ENCODE data around the gene FBXL16.

Gene FBXL16

DNA sequence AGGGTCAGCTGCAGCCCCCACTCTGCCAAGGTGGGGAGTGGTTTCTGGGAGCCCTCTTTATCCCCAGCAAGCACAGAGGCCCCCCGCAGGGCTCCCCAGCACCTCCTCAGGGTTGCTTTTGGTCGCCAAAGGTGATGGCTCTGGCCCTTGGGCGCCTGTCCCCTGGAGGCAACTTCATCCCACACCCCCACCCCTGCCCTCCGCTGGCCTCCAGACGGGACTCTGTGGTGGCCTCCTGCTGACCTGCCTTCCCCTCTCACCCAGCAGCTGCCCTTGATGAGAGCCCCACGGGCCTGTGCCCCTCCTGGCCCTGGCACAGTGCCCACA is 45.5 kb downstream of the FBXL16 start:
- no peak overlapping the region for H3K4me3 ChIP-seq (ENCODE audit: low read length)
- no peak for TF ChIP-seq ZNF274 (IDR thresholded peaks at IDR 0.05; ENCODE audit: low read depth, low read length)

DNA sequence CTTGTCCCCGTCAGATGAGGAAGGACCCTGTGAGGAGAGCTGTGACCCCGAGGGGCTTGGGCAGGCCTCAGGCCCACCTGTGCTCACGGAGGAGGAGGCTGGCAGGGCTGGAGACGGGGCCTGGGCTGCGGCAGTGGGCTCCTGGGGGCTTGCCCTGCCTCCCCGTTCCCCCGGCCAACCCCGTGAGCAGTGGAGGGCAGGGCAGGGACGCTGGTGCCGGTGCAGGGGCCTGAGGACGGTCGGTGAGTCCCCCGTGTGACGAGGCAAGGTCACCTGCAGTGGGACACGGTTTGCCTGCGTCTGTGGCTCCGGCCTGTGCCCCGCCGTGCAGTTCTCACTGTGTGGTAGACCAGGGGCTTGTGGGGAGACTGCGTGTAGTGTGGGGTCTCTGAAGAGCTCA is 46.0 kb downstream of the FBXL16 start:
- no peak overlapping the region for H3K4me3 ChIP-seq (ENCODE audit: low read length)
- no peak for TF ChIP-seq ZNF274 (IDR thresholded peaks at IDR 0.05; ENCODE audit: low read depth, low read length)

DNA sequence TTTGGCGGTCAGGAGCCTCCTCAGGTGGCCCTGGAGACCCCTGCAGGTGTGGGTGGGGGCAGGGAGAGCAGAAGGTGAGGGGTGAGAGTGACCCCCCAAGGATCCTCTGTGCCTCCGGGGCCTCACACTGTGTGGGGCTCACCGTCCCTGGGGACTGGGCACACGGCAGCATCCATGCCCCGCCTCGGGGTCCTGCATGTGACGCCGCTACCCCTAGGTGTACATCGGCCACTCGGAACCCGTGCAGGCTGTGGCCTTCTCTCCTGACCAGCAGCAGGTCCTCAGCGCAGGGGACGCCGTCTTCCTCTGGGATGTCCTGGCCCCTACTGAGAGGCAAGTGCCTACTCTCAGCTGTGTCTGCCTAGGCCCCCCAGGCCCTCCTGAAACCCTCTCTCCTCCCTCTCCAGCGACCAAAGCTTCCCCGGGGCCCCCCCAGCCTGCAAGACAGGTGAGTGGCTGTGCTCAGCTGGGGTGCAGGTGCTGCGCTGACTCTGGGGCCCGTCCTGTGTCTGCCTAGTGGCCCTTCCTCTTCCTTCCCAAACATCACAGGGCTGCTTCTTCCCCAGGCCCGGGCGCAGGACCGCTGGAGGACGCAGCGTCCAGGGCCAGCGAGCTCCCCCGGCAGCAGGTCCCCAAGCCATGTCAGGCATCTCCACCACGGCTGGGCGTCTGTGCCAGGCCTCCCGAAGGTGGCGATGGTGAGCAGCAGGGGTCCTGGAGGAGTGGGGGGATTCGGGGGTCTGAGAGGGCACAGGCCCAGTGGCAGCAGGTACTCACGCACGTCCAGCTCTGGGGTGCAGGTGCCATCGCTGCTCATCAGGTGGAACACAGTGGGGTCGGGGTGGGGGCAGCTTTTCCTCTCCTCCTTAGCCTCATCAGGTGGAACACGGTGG is 46.7 kb downstream of the FBXL16 start:
- no peak for TF ChIP-seq ZNF274 (IDR thresholded peaks at IDR 0.05; ENCODE audit: low read depth, low read length)

DNA sequence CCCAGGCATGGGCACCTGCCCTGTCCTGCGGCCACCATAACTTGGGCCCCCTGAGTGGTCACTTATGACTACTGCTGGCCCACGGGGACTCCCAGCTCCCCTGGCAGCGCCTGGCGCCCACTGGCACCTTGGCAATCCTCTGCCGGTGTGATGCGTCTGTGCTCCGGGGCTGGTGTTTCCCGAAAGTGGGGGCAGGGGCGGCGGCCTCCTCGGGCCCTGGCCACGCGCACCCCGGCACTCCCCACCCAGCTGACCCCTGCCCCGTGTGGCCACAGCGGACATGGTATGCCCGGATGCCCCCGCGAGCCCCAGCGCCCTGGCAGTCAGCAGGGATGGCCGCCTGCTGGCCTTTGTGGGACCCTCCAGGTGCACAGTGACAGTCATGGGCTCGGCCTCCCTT is 48.1 kb downstream of the FBXL16 start:
- no peak overlapping the region for H3K4me3 ChIP-seq (ENCODE audit: low read length)
- no peak for TF ChIP-seq ZNF274 (IDR thresholded peaks at IDR 0.05; ENCODE audit: low read depth, low read length)

More for the DNA sequence above, 46.7 kb downstream of the FBXL16 start:
- no peak overlapping the region for H3K4me3 ChIP-seq (ENCODE audit: low read length)

DNA sequence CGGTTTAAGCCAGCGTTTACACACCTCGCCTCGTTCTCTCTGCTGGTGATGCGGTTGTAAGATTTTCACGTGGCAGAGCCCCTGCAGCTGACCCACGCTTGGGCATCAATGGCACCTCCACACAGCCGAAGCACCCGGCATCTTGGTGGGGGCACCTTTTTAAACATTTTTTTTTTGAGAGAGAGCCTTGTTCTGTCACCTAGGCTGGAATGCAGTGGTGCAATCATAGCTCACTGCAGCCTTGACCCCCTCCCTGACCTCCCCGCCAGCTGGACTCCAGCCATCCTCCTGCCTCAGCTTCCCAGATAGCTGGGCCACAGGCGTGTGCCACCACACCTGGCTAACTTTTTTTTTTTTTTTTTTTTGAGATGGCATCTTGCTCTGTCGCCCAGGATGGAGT is 51.6 kb downstream of the FBXL16 start:
- TF ChIP-seq ZNF274 (IDR thresholded peaks at IDR 0.05; ENCODE audit: low read depth, low read length) = no peak
- H3K4me3 ChIP-seq (ENCODE audit: low read length) = no peak overlapping the region

DNA sequence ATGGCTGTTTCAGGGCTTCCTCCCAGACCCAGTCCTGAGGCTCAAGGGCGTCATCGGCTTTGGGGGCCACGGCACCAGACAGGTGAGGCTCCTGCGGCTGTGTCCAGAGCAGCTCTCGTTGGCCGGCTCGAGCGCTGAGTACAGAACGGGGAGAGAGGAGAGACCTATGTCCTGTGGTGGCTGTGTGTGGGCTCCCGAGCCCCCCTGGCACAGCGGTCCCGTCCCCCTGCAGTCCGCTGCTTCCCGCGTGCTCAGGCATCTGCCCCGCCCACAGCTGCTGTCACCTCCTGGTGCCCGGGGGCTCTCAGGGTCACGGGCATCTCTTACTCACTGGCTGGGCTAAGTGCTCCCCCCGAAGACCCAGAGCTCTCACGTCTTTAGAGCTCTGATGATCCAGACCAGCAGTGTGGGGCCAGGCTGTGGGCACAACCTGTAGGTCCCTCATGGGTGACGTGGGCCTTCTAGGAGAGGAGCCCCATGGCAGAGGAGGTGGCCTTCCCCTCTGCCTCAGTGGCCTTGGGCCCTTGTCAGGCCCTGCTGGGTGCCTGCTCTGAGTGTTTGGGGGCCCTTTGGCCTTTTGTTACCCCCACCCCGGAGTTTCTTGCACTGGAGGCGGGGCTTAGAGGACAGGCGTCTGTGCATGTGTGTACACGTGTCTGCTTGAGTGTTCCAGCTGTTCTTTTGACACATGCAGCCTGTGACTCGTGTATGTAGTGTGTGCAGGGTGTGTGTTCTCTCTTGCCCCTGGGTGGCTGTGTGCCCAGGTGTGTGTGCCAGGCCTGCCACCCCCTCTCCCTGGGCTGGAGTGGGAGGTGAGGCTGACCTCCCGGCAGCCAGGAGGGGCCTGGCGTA is 52.9 kb downstream of the FBXL16 start:
- H3K4me3 ChIP-seq (ENCODE audit: low read length) = no peak overlapping the region
- no peak for TF ChIP-seq ZNF274 (IDR thresholded peaks at IDR 0.05; ENCODE audit: low read depth, low read length)

DNA sequence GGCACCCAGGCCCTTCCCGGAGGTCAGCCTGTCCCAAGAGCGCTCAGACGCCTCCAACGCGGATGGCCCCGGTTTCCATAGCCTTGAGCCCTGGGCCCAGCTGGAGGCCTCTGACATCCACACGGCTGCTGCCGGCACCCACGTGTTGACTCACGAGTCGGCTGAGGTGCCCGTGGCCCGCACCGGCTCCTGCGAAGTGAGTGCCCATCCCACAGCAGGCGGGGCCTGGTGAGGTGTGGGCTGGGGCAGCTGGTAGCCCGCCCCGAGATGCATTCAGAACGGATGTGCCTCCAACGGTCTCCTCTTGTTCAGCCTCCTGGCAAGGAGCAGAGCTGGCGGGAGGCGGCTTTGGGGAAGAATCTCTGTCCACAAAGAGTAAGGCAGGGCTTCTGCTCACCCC is 53.8 kb downstream of the FBXL16 start:
- no peak overlapping the region for H3K4me3 ChIP-seq (ENCODE audit: low read length)

DNA sequence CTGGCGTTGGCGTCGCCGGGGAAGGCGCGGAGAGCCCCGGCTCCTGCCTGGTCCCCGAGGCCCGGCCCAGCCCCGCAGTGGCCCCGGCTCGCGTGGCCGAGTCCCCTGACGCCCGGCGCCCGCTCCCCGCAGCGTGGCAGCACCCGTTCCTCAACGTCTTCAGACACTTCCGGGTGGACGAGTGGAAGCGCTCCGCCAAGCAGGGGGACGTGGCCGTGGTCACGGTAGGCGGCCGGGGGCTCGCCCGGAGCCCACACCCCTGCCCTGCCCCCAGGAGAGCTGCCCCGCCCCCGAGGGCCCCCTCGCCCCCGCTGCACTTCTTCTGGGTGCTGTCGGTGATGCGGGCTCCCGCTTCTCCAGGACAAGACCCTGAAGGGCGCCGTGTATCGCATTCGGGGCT is 56.0 kb downstream of the FBXL16 start:
- no peak for TF ChIP-seq ZNF274 (IDR thresholded peaks at IDR 0.05; ENCODE audit: low read depth, low read length)
- peak overlapping the region; percentile 75; the same call in 1 of the 2 replicates for H3K4me3 ChIP-seq (ENCODE audit: low read length)

More for the DNA sequence above, 53.8 kb downstream of the FBXL16 start:
- TF ChIP-seq ZNF274 (IDR thresholded peaks at IDR 0.05; ENCODE audit: low read depth, low read length) = no peak

DNA sequence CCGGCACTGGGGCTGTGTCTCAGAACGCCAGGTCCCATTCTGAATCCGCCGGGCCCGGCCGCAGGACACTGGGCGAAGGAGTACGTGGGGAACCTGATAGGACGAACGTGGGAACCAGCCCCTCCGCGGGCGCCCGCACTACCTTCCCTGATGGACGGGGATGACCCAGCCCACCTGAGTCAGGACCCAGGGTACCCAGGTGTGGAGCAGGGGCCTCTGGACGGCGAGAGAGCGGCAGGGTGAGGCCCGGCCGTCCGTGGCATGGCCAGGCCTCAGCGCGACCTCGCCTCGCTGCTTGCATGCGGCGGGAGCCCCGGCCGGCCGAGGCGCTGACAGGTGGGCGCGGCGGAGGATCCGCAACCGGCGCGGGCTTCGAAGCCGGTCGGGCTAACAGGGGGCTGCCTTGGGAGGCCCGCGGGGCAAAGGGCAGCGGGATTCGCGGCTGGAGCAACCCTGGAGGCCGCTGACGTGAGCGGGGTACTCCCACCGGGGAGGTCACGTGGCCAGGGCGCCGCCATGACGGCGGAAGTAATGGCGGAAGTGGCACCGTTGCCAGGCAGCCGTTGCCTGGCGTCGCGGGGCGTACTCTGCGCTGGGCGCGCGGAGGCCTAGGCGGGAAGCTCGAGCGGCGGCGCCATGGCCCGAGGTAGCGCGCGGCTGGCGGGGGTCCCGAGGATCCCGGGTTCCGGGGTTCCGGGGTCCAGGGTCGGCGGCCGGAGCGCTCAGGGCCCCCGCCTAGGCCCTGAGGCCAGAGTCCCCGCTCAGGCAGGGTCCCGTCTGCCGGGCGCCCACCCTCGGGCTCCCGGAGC is 56.6 kb downstream of the FBXL16 start, which contains the start of gene WDR90:
Gene WDR90, plus strand, starts transcription at position 585 of the 809 bp plus-strand sequence. Its CDS starts 52 bp downstream, at position 637.
- H3K4me3 ChIP-seq (ENCODE audit: low read length) = peak within 1 kb of the TSS; percentile 75
- no peak for TF ChIP-seq ZNF274 (IDR thresholded peaks at IDR 0.05; ENCODE audit: low read depth, low read length)

DNA sequence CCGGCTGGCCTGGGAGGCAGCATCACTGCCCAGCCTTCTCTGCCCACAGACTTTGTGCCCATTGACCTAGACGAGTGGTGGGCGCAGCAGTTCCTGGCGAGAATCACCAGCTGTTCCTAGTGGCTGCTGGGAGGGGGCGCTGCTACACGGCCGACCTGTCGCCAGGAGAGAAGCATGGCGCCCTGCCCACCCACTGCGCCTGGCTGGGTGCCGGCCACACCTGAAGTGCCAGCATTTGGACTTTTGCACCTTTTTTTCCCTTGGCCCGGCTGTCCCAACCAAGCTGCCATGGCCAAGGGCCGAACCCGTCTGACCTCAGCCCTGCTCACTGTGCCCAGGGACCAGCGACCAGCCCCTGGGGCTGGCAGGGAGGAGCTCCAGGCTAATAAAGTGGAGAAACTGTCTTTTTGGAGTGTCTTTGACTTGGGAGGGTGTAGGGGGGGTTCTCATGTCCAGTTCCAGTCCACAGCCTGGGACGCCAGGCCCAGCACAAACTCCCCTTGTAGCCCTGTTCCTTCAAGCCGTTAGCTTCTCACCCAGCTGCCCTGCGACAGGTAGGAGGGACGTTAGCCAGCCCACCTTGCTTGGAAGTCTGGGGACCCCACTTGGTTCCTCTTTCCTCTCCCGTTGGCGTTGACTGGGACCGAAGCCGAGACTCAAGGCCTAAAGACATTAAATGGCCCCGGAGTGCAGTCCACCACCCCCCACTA is 57.4 kb downstream of the FBXL16 start:
- TF ChIP-seq ZNF274 (IDR thresholded peaks at IDR 0.05; ENCODE audit: low read depth, low read length) = no peak
- peak overlapping the region; percentile 75; the same call in 1 of the 2 replicates for H3K4me3 ChIP-seq (ENCODE audit: low read length)

DNA sequence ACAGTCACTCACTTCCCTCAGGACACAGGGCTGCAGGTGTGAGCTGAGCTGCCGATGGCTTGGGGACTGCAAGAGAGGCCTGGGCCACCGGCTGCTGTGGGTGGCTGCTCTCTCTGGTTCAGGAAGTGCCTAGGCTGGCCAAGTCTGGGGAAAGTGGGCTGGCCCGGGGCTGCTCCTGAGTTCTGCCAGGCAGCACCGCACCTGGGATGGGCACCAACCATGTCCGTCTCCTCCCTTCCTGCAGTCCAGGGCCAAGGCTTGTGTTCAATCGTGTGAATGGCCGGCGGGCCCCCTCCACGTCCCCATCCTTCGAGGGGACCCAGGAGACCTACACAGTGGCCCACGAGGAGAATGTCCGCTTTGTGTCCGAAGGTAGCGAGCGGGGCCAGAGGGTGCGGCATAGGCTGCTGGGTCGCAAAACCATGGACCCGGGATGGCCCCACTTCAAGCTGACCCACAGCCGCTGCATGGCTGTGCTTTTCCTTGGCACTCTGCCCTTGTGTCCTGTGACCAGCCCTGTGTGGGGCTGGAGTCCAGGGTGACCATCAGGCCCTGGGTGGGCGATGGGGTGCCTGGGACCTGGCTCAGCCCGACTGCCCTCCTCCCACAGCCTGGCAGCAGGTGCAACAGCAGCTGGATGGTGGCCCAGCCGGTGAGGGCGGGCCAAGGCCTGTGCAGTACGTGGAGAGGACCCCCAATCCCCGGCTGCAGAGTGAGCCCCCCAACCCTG is 58.3 kb downstream of the FBXL16 start:
- no peak overlapping the region for H3K4me3 ChIP-seq (ENCODE audit: low read length)
- no peak for TF ChIP-seq ZNF274 (IDR thresholded peaks at IDR 0.05; ENCODE audit: low read depth, low read length)

DNA sequence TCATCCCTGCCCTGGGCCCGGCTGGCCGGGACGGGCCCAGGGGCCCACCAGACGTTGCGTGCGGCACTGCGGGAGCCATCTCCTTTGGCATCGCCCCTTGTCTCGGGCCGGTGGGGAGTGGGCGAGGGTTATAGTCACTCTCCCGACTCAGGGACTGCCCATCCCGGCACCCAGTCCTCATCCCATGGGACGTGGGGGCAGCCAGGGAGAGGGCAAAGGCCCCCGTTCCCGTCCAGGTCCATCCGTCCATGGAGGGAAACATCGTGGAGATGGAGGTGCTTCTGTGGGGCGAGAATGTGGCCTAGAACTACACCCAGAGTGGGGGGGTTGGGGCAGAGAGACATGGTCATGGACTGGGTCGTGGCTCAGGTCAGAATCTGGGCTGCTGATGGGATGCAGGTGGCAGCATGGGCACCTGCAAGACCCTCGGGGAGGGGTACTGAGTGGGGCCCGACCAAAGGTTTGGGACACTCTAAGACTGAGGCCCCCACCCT is 58.9 kb downstream of the FBXL16 start:
- no peak overlapping the region for H3K4me3 ChIP-seq (ENCODE audit: low read length)
- no peak for TF ChIP-seq ZNF274 (IDR thresholded peaks at IDR 0.05; ENCODE audit: low read depth, low read length)
